HL-60 (cell line): ENCODE results near the gene CARD14.
A peak's percentile ranks its signal among the peaks of the same experiment; 100 is the strongest.

Experiments used
- DNase-seq, 2 experiments: peaks; one replicate each; pipeline ENCODE4 v3.0.0-alpha.2; 2010 to 2020; ENCODE audit warnings: low read depth in 1 of 2, low spot score in 1 of 2
- H3K27ac ChIP-seq: fragments of 250-450 bp; sonication (Bioruptor Pico); replicated peaks from 2 replicates; pipeline ENCODE4 v1.5.1; 2020; ENCODE audit warnings: mild to moderate bottlenecking, moderate library complexity
- H3K27me3 ChIP-seq: fragments of 250-450 bp; sonication (Bioruptor Pico); 2 replicates; pipeline ENCODE4 v1.5.1; 2021; ENCODE audit warnings: mild to moderate bottlenecking, moderate library complexity; ENCODE audit not compliant: insufficient read depth, poor library complexity, severe bottlenecking
- H3K4me3 ChIP-seq: replicated peaks from 2 replicates; pipeline ENCODE4 v1.5.1; 2011; ENCODE audit warnings: mild to moderate bottlenecking, control low read depth, low read length; ENCODE audit not compliant: insufficient read depth
- CTCF ChIP-seq: IDR thresholded peaks from one replicate; pipeline ENCODE4 v1.5.1; 2011; ENCODE audit warnings: low read length, control low read depth, inconsistent platforms; ENCODE audit not compliant: insufficient read depth
- GABPA ChIP-seq: IDR thresholded peaks from 2 replicates; pipeline ENCODE4 v1.6.1; 2012; ENCODE audit warnings: low read depth
- POLR2AphosphoS5 ChIP-seq: IDR thresholded peaks from 2 replicates; pipeline ENCODE4 v1.6.1; 2012; ENCODE audit warnings: low read depth
- REST ChIP-seq: IDR thresholded peaks from 2 replicates; pipeline ENCODE4 v1.6.1; 2012; ENCODE audit warnings: low read depth; ENCODE audit not compliant: insufficient replicate concordance
- SPI1 ChIP-seq: IDR thresholded peaks from 2 replicates; pipeline ENCODE4 v1.6.1; 2012; ENCODE audit warnings: low read depth, mild to moderate bottlenecking, borderline replicate concordance

CARD14 gene

GRCh38 chr17:80158846-80159245, 11.0 kb upstream of the CARD14 start:
- TF ChIP-seq SPI1 (no peak), REST (no peak), CTCF (no peak), POLR2AphosphoS5 (no peak), GABPA (no peak)
- no peak for DNase-seq
- no peaks in the 10 kb centered on the region for H3K27me3 ChIP-seq
- H3K4me3 ChIP-seq, result no peak overlapping the region
- H3K27ac ChIP-seq, result no peak overlapping the region

- no peak for DNase-seq
- H3K27ac ChIP-seq, result no peak overlapping the region
- H3K27me3 ChIP-seq, result no peaks in the 10 kb centered on the region
- TF ChIP-seq POLR2AphosphoS5 (no peak), CTCF (no peak), GABPA (no peak), SPI1 (no peak)
- no peak overlapping the region for H3K4me3 ChIP-seq
These were observed 9.3 kb upstream of the CARD14 start for GRCh38 chr17:80160536-80160935.

GRCh38 chr17:80163336-80163735, 6.5 kb upstream of the CARD14 start:
- no peaks in the 10 kb centered on the region for H3K27me3 ChIP-seq
- H3K27ac ChIP-seq, result no peak overlapping the region
- no peak for TF ChIP-seq POLR2AphosphoS5
- no peak for TF ChIP-seq REST
- TF ChIP-seq GABPA, result no peak
- no peak for TF ChIP-seq CTCF
- TF ChIP-seq SPI1, result no peak
- no peak overlapping the region for H3K4me3 ChIP-seq
- DNase-seq, result peak in 1 of 2 experiments; percentile 14

- Histone ChIP-seq H3K27ac (no peak overlapping the region), H3K4me3 (no peak overlapping the region), H3K27me3 (no peaks in the 10 kb centered on the region)
- TF ChIP-seq SPI1 (no peak), GABPA (no peak), POLR2AphosphoS5 (no peak), CTCF (no peak), REST (no peak)
- no peak for DNase-seq
These were observed 5.6 kb upstream of the CARD14 start for GRCh38 chr17:80164185-80164584.
